IMR-90 (cell line): ENCODE results near the gene ITGB5.

Experiments used
- MAZ ChIP-seq: IDR thresholded peaks from 2 replicates; pipeline ENCODE4 v1.6.1; 2012; ENCODE audit warnings: low read depth, mild to moderate bottlenecking, low read length, improper control_type of control experiment, moderate library complexity, borderline replicate concordance
- NFE2L2 ChIP-seq: fragments of 150-350 bp; IDR thresholded peaks from 2 replicates; pipeline ENCODE4 v1.6.1; 2016; ENCODE audit warnings: low read depth, mild to moderate bottlenecking, low read length
- RAD21 ChIP-seq: IDR thresholded peaks from 2 replicates; pipeline ENCODE4 v1.6.1; 2012; ENCODE audit warnings: low read length, improper control_type of control experiment
- RFX5 ChIP-seq: IDR thresholded peaks from 2 replicates; pipeline ENCODE4 v1.8.0; 2012; ENCODE audit warnings: low read depth, mild to moderate bottlenecking, low read length, moderate library complexity
- TF ChIP-seq, protein P1 (sequence below): conservative IDR thresholded peaks from 2 replicates; pipeline ENCODE4 v1.5.1; 2012; ENCODE audit warnings: mild to moderate bottlenecking, low read depth, low read length, improper control_type of control experiment

DNA sequence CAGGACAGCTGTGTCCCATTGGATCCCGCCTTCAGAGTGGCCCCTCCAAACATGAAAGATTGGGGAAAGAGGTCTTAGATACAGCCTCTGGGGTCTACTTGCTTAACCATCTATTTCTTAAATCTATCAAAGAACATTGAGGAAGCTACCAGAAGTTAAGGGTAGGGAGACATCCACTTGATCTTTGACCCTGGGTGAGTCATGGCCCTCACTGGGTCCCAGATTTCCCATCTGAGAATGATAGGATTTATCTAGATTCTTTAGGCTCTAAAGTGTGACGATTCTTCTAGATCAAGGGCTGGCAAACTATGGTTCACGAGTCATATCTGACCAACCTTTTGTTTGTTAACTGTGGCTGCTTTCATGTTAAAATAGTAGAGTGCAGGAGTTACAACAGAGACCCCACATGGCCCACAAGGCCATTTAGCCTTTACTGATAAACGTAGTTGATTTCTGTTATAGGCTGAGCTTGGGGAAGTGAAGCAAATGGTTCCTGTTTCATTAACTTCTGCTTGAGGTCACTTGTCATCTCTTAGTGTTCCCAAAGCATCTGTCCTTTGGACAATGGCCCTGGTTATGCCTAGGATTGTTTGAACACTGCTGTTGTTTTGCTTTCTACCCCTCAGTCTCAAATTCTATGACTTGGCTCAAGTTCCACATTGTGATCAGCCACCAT lies 39.4 kb upstream of the ITGB5 start:
- TF ChIP-seq, protein P1, sequence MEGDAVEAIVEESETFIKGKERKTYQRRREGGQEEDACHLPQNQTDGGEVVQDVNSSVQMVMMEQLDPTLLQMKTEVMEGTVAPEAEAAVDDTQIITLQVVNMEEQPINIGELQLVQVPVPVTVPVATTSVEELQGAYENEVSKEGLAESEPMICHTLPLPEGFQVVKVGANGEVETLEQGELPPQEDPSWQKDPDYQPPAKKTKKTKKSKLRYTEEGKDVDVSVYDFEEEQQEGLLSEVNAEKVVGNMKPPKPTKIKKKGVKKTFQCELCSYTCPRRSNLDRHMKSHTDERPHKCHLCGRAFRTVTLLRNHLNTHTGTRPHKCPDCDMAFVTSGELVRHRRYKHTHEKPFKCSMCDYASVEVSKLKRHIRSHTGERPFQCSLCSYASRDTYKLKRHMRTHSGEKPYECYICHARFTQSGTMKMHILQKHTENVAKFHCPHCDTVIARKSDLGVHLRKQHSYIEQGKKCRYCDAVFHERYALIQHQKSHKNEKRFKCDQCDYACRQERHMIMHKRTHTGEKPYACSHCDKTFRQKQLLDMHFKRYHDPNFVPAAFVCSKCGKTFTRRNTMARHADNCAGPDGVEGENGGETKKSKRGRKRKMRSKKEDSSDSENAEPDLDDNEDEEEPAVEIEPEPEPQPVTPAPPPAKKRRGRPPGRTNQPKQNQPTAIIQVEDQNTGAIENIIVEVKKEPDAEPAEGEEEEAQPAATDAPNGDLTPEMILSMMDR: no peak
- TF ChIP-seq NFE2L2 (no peak), RAD21 (no peak), MAZ (no peak), RFX5 (no peak)
